Neural cell (in vitro differentiated cells): ENCODE data around the gene LHFPL4.

Experiments
- POLR2AphosphoS5 ChIP-seq: IDR thresholded peaks from 2 replicates; pipeline ENCODE4 v1.6.1; 2012
- TF ChIP-seq, protein P1 (sequence below): fragments of 450-650 bp; IDR thresholded peaks from 2 replicates; pipeline ENCODE4 v1.5.1; 2014; ENCODE audit warnings: antibody characterized with exemption, mild to moderate bottlenecking, moderate library complexity; ENCODE audit not compliant: poor library complexity, severe bottlenecking

DNA sequence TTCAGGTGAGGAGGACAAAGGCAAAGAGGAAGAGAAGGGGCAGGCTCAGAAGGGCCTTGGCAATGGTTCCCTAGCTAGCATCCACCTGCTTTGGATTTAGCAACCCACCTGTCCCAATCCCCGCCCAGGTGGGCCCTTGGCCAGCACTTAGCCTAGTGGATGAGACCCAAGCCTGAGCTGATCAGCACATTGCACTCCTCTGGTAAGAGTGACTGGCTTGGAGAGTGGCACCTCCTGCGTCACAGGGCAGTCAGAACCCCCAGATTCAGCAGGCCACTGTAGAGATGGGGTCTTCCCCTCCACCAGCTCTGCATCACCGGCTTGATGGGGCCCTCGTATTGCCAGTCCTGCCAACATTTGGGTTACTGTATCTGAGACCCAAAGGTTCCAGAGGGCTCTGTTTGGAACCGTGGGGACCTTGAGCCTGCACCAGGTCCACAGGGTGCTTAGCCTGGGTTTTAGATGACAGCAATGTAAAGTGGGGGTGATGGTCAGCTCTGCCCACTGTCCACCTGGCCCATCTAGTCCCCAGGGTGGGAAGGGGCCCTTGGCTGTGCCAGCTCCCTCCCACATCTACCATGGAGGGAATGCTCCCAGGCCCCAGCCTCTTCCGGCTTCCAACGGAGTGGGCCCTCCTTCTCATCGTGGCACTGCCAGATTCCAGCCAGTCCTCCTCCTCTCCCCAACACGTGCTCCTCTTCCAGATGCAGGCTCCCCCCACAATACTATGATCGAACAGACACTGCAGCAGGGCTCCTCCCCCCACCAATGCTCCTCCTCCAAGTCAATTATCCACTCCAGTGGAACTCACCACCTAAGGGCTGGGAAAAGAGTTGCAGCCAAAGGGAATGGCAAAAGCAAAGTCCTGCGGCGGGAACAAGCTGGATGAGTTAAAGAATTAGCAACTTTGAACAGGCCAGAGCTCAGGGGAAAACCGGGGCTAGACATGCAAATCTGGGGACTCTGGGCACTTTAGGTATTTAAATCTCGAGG, 45.7 kb downstream of the LHFPL4 start:
- TF ChIP-seq POLR2AphosphoS5, result no peak
- TF ChIP-seq, protein P1, sequence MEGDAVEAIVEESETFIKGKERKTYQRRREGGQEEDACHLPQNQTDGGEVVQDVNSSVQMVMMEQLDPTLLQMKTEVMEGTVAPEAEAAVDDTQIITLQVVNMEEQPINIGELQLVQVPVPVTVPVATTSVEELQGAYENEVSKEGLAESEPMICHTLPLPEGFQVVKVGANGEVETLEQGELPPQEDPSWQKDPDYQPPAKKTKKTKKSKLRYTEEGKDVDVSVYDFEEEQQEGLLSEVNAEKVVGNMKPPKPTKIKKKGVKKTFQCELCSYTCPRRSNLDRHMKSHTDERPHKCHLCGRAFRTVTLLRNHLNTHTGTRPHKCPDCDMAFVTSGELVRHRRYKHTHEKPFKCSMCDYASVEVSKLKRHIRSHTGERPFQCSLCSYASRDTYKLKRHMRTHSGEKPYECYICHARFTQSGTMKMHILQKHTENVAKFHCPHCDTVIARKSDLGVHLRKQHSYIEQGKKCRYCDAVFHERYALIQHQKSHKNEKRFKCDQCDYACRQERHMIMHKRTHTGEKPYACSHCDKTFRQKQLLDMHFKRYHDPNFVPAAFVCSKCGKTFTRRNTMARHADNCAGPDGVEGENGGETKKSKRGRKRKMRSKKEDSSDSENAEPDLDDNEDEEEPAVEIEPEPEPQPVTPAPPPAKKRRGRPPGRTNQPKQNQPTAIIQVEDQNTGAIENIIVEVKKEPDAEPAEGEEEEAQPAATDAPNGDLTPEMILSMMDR, result no peak
